GM12878 (cell line): ENCODE measurements around the gene TPPP. TPM values are rescaled to one million over a fixed set of nuclear protein-coding genes. Genes with fewer than 3 reads are reported as not detected.

Source experiments
- ATAC-seq: fragments of 200-7000 bp; cut with Tn5 transposase; 3 replicates; pipeline ENCODE4 v1.9.1; 2020; ENCODE audit warnings: mild to moderate bottlenecking, moderate library complexity
- BruUV-seq: library from RNA; stranded (reverse); fragments of 400-500 nt; replicated peaks from 2 replicates; lab custom pipeline; 2021; lab: Mats Ljungman, UMichigan
- CTCF ChIA-PET: fragments of 300-600 bp; sonication (Branson Sonifier 250); formaldehyde crosslinking; extraction: SDS; loops from one replicate; lab custom pipeline; 2021; ENCODE audit warnings: inconsistent platforms; lab: Yijun Ruan, JAX
- POLR2A ChIA-PET: fragments of 350-600 bp; formaldehyde crosslinking; extraction: SDS; loops from one replicate; lab custom pipeline; 2021; ENCODE audit warnings: inconsistent platforms; lab: Charles Lee
- RAD21 ChIA-PET: fragments of 300-600 bp; sonication (Branson Sonifier 250); formaldehyde crosslinking; loops from one replicate; lab custom pipeline; 2023; ENCODE audit warnings: antibody characterized with exemption; ENCODE audit not compliant: unreplicated experiment; lab: Charles Lee
- SMC1A ChIA-PET: fragments of 300-600 bp; sonication (Branson Sonifier 250); formaldehyde crosslinking; loops from one replicate; lab custom pipeline; 2023; ENCODE audit not compliant: unreplicated experiment, uncharacterized antibody; lab: Charles Lee
- DNase-seq: peaks from one replicate; pipeline ENCODE4 v3.0.0-alpha.2; 2011; ENCODE audit warnings: low read depth, low spot score
- FAIRE-seq: peaks from 3 replicates; lab custom pipeline; 2011; peaks lifted over from hg19 to GRCh38; lab: Jason Lieb, UNC
- H2AFZ ChIP-seq: 2 replicates; pipeline ENCODE4 v1.6.0; 2011; ENCODE audit warnings: low read depth, low read length, control low read depth; ENCODE audit not compliant: control insufficient read depth
- H3K27ac ChIP-seq: 2 replicates; pipeline ENCODE4 v1.5.1; 2011; ENCODE audit warnings: control low read depth; ENCODE audit not compliant: control insufficient read depth, insufficient read depth
- H3K27me3 ChIP-seq, 2 experiments: replicated peaks in 1 of 2; 2 replicates each; pipeline versions ENCODE4 v1.6.0 to v1.6.1; 2011; ENCODE audit warnings: low read length in 1 of 2; ENCODE audit not compliant: control insufficient read depth in 2 of 2, insufficient read depth in 2 of 2
- H3K36me3 ChIP-seq, 2 experiments: 2 replicates each; pipeline ENCODE4 v1.5.1; 2011; ENCODE audit warnings: low read length in 1 of 2; ENCODE audit not compliant: control insufficient read depth in 2 of 2, insufficient read depth in 2 of 2
- H3K4me1 ChIP-seq: 2 replicates; pipeline ENCODE4 v1.6.1; 2011; ENCODE audit warnings: mild to moderate bottlenecking, low read length, moderate library complexity, mixed read lengths; ENCODE audit not compliant: control insufficient read depth, insufficient read depth
- H3K4me2 ChIP-seq: 2 replicates; pipeline ENCODE4 v1.6.0; 2011; ENCODE audit warnings: control low read depth; ENCODE audit not compliant: control insufficient read depth, insufficient read depth
- H3K4me3 ChIP-seq: fragments of 200-600 bp; sonication (generic); 2 replicates; pipeline ENCODE4 v1.5.1; 2016
- H3K79me2 ChIP-seq: 2 replicates; pipeline ENCODE4 v1.6.0; 2011; ENCODE audit warnings: low read length; ENCODE audit not compliant: control insufficient read depth, insufficient read depth
- H3K9ac ChIP-seq: 2 replicates; pipeline ENCODE4 v1.8.0; 2011; ENCODE audit warnings: low read length, control low read depth, mixed read lengths; ENCODE audit not compliant: control insufficient read depth, insufficient read depth
- H3K9me3 ChIP-seq: replicated peaks from 3 replicates; pipeline ENCODE4 v1.5.1; 2011; ENCODE audit warnings: mild to moderate bottlenecking, low read length; ENCODE audit not compliant: control insufficient read depth, insufficient read depth
- H4K20me1 ChIP-seq: 2 replicates; pipeline ENCODE4 v1.6.0; 2011; ENCODE audit not compliant: control insufficient read depth, insufficient read depth
- BRCA1 ChIP-seq: IDR thresholded peaks from 2 replicates; pipeline ENCODE4 v1.6.1; 2011; ENCODE audit warnings: low read depth, low read length, improper control_type of control experiment
- CHD2 ChIP-seq: IDR thresholded peaks from 2 replicates; pipeline ENCODE4 v1.6.1; 2011; ENCODE audit warnings: low read depth, low read length, improper control_type of control experiment, borderline replicate concordance
- CREB1 ChIP-seq: IDR thresholded peaks from 2 replicates; pipeline ENCODE4 v1.6.1; 2012; ENCODE audit warnings: low read depth, mild to moderate bottlenecking, inconsistent platforms
- CREM ChIP-seq: IDR thresholded peaks from 2 replicates; pipeline ENCODE4 v1.6.1; 2014; ENCODE audit warnings: antibody characterized with exemption, low read depth
- EGR1 ChIP-seq, 2 experiments: IDR thresholded peaks; 1 replicate in 1 of 2; 2 replicates in 1 of 2; pipeline ENCODE4 v1.6.1; 2011 to 2012; ENCODE audit warnings: low read depth in 2 of 2, low read length in 2 of 2, borderline replicate concordance in 1 of 2, mild to moderate bottlenecking in 1 of 2, moderate library complexity in 1 of 2
- FOXM1 ChIP-seq: IDR thresholded peaks from 2 replicates; pipeline ENCODE4 v1.6.1; 2012; ENCODE audit warnings: low read depth, mild to moderate bottlenecking, inconsistent platforms, low read length, moderate library complexity
- JUNB ChIP-seq: IDR thresholded peaks from 2 replicates; pipeline ENCODE4 v1.6.1; 2016; ENCODE audit warnings: antibody characterized with exemption, mild to moderate bottlenecking
- NR2F1 ChIP-seq: fragments of 450-650 bp; conservative IDR thresholded peaks from 2 replicates; pipeline ENCODE4 v1.6.1; 2017; ENCODE audit warnings: mild to moderate bottlenecking
- PML ChIP-seq: IDR thresholded peaks from 2 replicates; pipeline ENCODE4 v1.6.1; 2012; ENCODE audit warnings: low read length, inconsistent platforms
- SREBF2 ChIP-seq: IDR thresholded peaks from 2 replicates; pipeline ENCODE4 v1.6.1; 2012; ENCODE audit warnings: mild to moderate bottlenecking, low read length
- STAT1 ChIP-seq: fragments of 450-650 bp; conservative IDR thresholded peaks from 2 replicates; pipeline ENCODE4 v1.6.1; 2014; ENCODE audit warnings: antibody characterized with exemption, mild to moderate bottlenecking
- TCF12 ChIP-seq: IDR thresholded peaks from 2 replicates; pipeline ENCODE4 v1.6.1; 2011; ENCODE audit warnings: low read depth, mild to moderate bottlenecking, low read length
- YBX1 ChIP-seq: fragments of 450-650 bp; IDR thresholded peaks from 2 replicates; pipeline ENCODE4 v1.6.1; 2016; ENCODE audit warnings: antibody characterized with exemption
- ZBTB11 ChIP-seq: fragments of 450-650 bp; formaldehyde crosslinking; IDR thresholded peaks from 2 replicates; pipeline ENCODE4 v1.5.0; 2022; ENCODE audit warnings: mild to moderate bottlenecking, missing genetic modification characterization
- WGBS: methylation state at CpG from one replicate; pipeline ENCODE4 v1.1.6; 2016; ENCODE audit warnings: low lambda C conversion rate; ENCODE audit not compliant: insufficient replicate concordance, insufficient coverage; ENCODE audit errors: missing lambda C conversion rate; 5-methylcytosine and 5-hydroxymethylcytosine counted together
- in situ Hi-C: fragments of 300-500 bp; cut with MboI; formaldehyde crosslinking; loops from 9 replicates; pipeline ENCODE4 v1.14.3; 2018; ENCODE audit warnings: mixed read lengths
- intact Hi-C: fragments of 100-400 bp; cut with micrococcal nuclease; formaldehyde crosslinking; loops from one replicate; pipeline ENCODE4 v1.14.2; 2022; ENCODE audit not compliant: unreplicated experiment
- polyA plus RNA-seq, 11 experiments: library from polyadenylated mRNA; depleted of rRNA in 4 of 11; unstranded in 6 of 11; stranded (reverse) in 5 of 11; fragments of >200 nt; fragmentation: Nextera tagmentation in 4 of 11; fragmentation: Illumina TruSeq in 1 of 11; extraction: Ambion mirVana in 4 of 11; extraction: Trizol in 1 of 11; gene quantifications; 1 replicate in 1 of 11; 2 replicates in 10 of 11; pipeline versions ENCODE4 v1.2.1 to v1.2.3, GENCODE V29; 2011 to 2016; ENCODE audit warnings: inconsistent platforms in 2 of 11, missing spikeins in 2 of 11, low read depth in 1 of 11
- total RNA-seq, 4 experiments: library from RNA; depleted of rRNA in 3 of 4; stranded (reverse); fragments of >200 nt in 3 of 4; fragmentation: Illumina TruSeq in 1 of 4; extraction: Trizol in 1 of 4; gene quantifications; 2 replicates each; pipeline versions ENCODE4 v1.2.1 to v1.2.3, GENCODE V29; 2013 to 2021
- TF ChIP-seq, protein P1 (sequence below), 3 experiments: IDR thresholded peaks in 2 of 3; conservative IDR thresholded peaks in 1 of 3; 2 replicates each; pipeline ENCODE4 v1.5.1; 2011; ENCODE audit warnings: low read depth in 3 of 3, low read length in 3 of 3, mild to moderate bottlenecking in 3 of 3, control low read depth in 2 of 3, moderate library complexity in 2 of 3, inconsistent platforms in 1 of 3, mixed read lengths in 1 of 3; ENCODE audit not compliant: control insufficient read depth in 2 of 3, insufficient read depth in 1 of 3; ENCODE audit errors: extremely low read depth in 1 of 3
- TF ChIP-seq, protein P2 (sequence below): fragments of 450-650 bp; IDR thresholded peaks from 2 replicates; pipeline ENCODE4 v1.6.1; 2017; ENCODE audit warnings: mild to moderate bottlenecking, low read depth, inconsistent platforms; ENCODE audit not compliant: poor library complexity, severe bottlenecking

TPPP gene
- total and polyA plus RNA-seq, 10 of the 15 experiments (the other 5 are each of a cell fraction or from before 2014, with no cell fraction given) = under 0.01 to 0.24 (median 0.04) TPM; not detected in 4

GRCh38 chr5:624118-624950 lies 68.8 kb downstream of the TPPP start (continued):
- TF ChIP-seq, protein P1, sequence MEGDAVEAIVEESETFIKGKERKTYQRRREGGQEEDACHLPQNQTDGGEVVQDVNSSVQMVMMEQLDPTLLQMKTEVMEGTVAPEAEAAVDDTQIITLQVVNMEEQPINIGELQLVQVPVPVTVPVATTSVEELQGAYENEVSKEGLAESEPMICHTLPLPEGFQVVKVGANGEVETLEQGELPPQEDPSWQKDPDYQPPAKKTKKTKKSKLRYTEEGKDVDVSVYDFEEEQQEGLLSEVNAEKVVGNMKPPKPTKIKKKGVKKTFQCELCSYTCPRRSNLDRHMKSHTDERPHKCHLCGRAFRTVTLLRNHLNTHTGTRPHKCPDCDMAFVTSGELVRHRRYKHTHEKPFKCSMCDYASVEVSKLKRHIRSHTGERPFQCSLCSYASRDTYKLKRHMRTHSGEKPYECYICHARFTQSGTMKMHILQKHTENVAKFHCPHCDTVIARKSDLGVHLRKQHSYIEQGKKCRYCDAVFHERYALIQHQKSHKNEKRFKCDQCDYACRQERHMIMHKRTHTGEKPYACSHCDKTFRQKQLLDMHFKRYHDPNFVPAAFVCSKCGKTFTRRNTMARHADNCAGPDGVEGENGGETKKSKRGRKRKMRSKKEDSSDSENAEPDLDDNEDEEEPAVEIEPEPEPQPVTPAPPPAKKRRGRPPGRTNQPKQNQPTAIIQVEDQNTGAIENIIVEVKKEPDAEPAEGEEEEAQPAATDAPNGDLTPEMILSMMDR (IDR thresholded peaks at IDR 0.05 in 2 of 3, conservative IDR thresholded peaks at IDR 0.05 in 1 of 3; ENCODE audit: control insufficient read depth in 2 of 3, extremely low read depth in 1 of 3, insufficient read depth in 1 of 3, low read depth in 3 of 3, low read length in 3 of 3) = no peak

- SMC1A ChIA-PET = no interaction called here
- no TSS peak for BruUV-seq
- Histone ChIP-seq H3K4me3 (no peak overlapping the region), H3K4me2 (no peak overlapping the region), H3K9me3 (no peaks in the 10 kb centered on the region), H3K4me1 (no peaks in the 10 kb centered on the region), H3K27ac (no peak overlapping the region), H4K20me1 (no peaks in the 10 kb centered on the region), H3K36me3 (peaks cover 9 to 25% of the 10 kb centered on the region in 2 experiments), H3K9ac (no peak overlapping the region), H3K79me2 (no peaks in the 10 kb centered on the region), H3K27me3 (no peaks in the 10 kb centered on the region), H2AFZ (no peak overlapping the region)
- in situ Hi-C loops = no loop called here
- CTCF ChIA-PET = no interaction called here
- RAD21 ChIA-PET = no interaction called here
- intact Hi-C loops = no loop called here
- WGBS = 97% methylated on average over 13 of the region's 13 CpGs
- DNase-seq (no peak), FAIRE-seq (no peak), ATAC-seq (no peak)
- POLR2A ChIA-PET = no interaction called here
- TF ChIP-seq PML (no peak), FOXM1 (no peak), YBX1 (no peak), JUNB (no peak), CHD2 (no peak), NR2F1 (no peak), ZBTB11 (CRISPR knock-in tag) (no peak), CREB1 (no peak), TCF12 (no peak), EGR1 (IDR thresholded peaks at IDR 0.05; ENCODE audit: borderline replicate concordance in 1 of 2, low read depth in 2 of 2, low read length in 2 of 2) (no peak), SREBF2 (no peak), STAT1 (no peak), CREM (no peak), BRCA1 (no peak)
- TF ChIP-seq, protein P2, sequence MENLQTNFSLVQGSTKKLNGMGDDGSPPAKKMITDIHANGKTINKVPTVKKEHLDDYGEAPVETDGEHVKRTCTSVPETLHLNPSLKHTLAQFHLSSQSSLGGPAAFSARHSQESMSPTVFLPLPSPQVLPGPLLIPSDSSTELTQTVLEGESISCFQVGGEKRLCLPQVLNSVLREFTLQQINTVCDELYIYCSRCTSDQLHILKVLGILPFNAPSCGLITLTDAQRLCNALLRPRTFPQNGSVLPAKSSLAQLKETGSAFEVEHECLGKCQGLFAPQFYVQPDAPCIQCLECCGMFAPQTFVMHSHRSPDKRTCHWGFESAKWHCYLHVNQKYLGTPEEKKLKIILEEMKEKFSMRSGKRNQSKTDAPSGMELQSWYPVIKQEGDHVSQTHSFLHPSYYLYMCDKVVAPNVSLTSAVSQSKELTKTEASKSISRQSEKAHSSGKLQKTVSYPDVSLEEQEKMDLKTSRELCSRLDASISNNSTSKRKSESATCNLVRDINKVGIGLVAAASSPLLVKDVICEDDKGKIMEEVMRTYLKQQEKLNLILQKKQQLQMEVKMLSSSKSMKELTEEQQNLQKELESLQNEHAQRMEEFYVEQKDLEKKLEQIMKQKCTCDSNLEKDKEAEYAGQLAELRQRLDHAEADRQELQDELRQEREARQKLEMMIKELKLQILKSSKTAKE = no peak
Measured at GRCh38 chr5:623531-623930, 69.6 kb downstream of the TPPP start.
